HepG2 (cell line): ENCODE measurements around the gene SLC5A5. TPM values are rescaled to one million over a fixed set of nuclear protein-coding genes. Genes with fewer than 3 reads are reported as not detected.

Experiments
- CENPX ChIP-seq: sonication (generic); formaldehyde crosslinking; IDR thresholded peaks from 2 replicates; pipeline ENCODE4 v1.9.0; 2021; ENCODE audit warnings: mild to moderate bottlenecking, missing genetic modification reagents, moderate library complexity
- ETV6 ChIP-seq: sonication (generic); formaldehyde crosslinking; conservative IDR thresholded peaks from 2 replicates; pipeline ENCODE4 v1.4.0; 2020; ENCODE audit warnings: missing genetic modification reagents
- GLI4 ChIP-seq: sonication (generic); formaldehyde crosslinking; IDR thresholded peaks from 2 replicates; pipeline ENCODE4 v1.5.1; 2020; ENCODE audit warnings: missing genetic modification reagents, mild to moderate bottlenecking, moderate library complexity, borderline replicate concordance
- GZF1 ChIP-seq: sonication (generic); formaldehyde crosslinking; IDR thresholded peaks from 2 replicates; pipeline ENCODE4 v1.5.1; 2020; ENCODE audit warnings: mild to moderate bottlenecking, missing genetic modification reagents
- KMT2A ChIP-seq: sonication (generic); formaldehyde crosslinking; IDR thresholded peaks from 2 replicates; pipeline ENCODE4 v1.4.0; 2020; ENCODE audit warnings: missing genetic modification reagents
- MEIS2 ChIP-seq: sonication (generic); formaldehyde crosslinking; IDR thresholded peaks from 2 replicates; pipeline ENCODE4 v1.9.0; 2021; ENCODE audit warnings: mild to moderate bottlenecking, missing genetic modification reagents
- NR2F2 ChIP-seq: IDR thresholded peaks from 2 replicates; pipeline ENCODE4 v1.6.1; 2012; ENCODE audit warnings: low read depth, inconsistent platforms, borderline replicate concordance
- POLR2AphosphoS2 ChIP-seq: IDR thresholded peaks from 2 replicates; pipeline ENCODE4 v1.6.1; 2011; ENCODE audit warnings: low read depth, low read length, improper control_type of control experiment
- SATB2 ChIP-seq: sonication (generic); formaldehyde crosslinking; IDR thresholded peaks from 2 replicates; pipeline ENCODE4 v1.5.0; 2020; ENCODE audit warnings: missing genetic modification reagents
- ZBTB8A ChIP-seq: sonication (generic); formaldehyde crosslinking; IDR thresholded peaks from 2 replicates; pipeline ENCODE4 v1.4.0; 2020; ENCODE audit warnings: mild to moderate bottlenecking, low read depth, missing genetic modification reagents, borderline replicate concordance
- ZNF124 ChIP-seq: sonication (generic); formaldehyde crosslinking; IDR thresholded peaks from 2 replicates; pipeline ENCODE4 v1.4.0; 2020; ENCODE audit warnings: missing genetic modification reagents
- ZNF264 ChIP-seq: sonication (generic); formaldehyde crosslinking; IDR thresholded peaks from 2 replicates; pipeline ENCODE4 v1.4.0; 2020; ENCODE audit warnings: missing genetic modification reagents
- ZNF446 ChIP-seq: sonication (generic); formaldehyde crosslinking; IDR thresholded peaks from 2 replicates; pipeline ENCODE4 v1.5.0; 2020; ENCODE audit warnings: mild to moderate bottlenecking, missing genetic modification reagents
- ZNF563 ChIP-seq: sonication (generic); formaldehyde crosslinking; IDR thresholded peaks from 2 replicates; pipeline ENCODE4 v1.8.0; 2022; ENCODE audit warnings: mild to moderate bottlenecking, moderate library complexity, missing genetic modification reagents
- ZNF713 ChIP-seq: sonication (generic); formaldehyde crosslinking; IDR thresholded peaks from 2 replicates; pipeline ENCODE4 v1.4.0; 2020; ENCODE audit warnings: mild to moderate bottlenecking, missing genetic modification reagents
- ZNF761 ChIP-seq: sonication (generic); formaldehyde crosslinking; conservative IDR thresholded peaks from 2 replicates; pipeline ENCODE4 v1.4.0; 2020; ENCODE audit warnings: mild to moderate bottlenecking, missing genetic modification reagents
- polyA plus RNA-seq, 8 experiments: library from polyadenylated mRNA; depleted of rRNA in 3 of 8; stranded (reverse) in 7 of 8; unstranded in 1 of 8; fragments of >200 nt; fragmentation: Illumina TruSeq in 4 of 8; extraction: Trizol in 4 of 8; gene quantifications; 2 replicates each; pipeline versions ENCODE4 v1.2.1 to v1.2.3, GENCODE V29; 2011 to 2016; ENCODE audit warnings: low read depth in 4 of 8, missing spikeins in 1 of 8, mixed read lengths in 1 of 8; ENCODE audit not compliant: insufficient read depth in 1 of 8
- total RNA-seq, 5 experiments: library from RNA; depleted of rRNA; stranded (reverse); fragments of >200 nt; fragmentation: Illumina TruSeq; extraction: Trizol; gene quantifications; 2 replicates each; pipeline ENCODE4 v1.2.3, GENCODE V29; 2016; ENCODE audit warnings: low read depth in 1 of 5
- TF ChIP-seq, protein P1 (sequence below), 2 experiments: sonication (generic) in 1 of 2; formaldehyde crosslinking in 1 of 2; IDR thresholded peaks; 2 replicates each; pipeline versions ENCODE4 v1.4.0 to v1.6.1; 2018 to 2020; ENCODE audit warnings: missing genetic modification reagents in 2 of 2, borderline replicate concordance in 1 of 2, low read depth in 1 of 2, mild to moderate bottlenecking in 1 of 2, missing biosample characterization in 1 of 2
- TF ChIP-seq, protein P2 (sequence below): IDR thresholded peaks from 2 replicates; pipeline ENCODE4 v1.6.1; 2018; ENCODE audit warnings: missing genetic modification reagents, mild to moderate bottlenecking, missing compliant biosample characterization
- TF ChIP-seq, protein P3 (sequence below): sonication (generic); formaldehyde crosslinking; IDR thresholded peaks from 2 replicates; pipeline ENCODE4 v1.4.0; 2020; ENCODE audit warnings: mild to moderate bottlenecking, missing genetic modification reagents
- TF ChIP-seq, protein P4 (sequence below): sonication (generic); formaldehyde crosslinking; IDR thresholded peaks from 2 replicates; pipeline ENCODE4 v1.5.1; 2020; ENCODE audit warnings: missing genetic modification reagents, mild to moderate bottlenecking, borderline replicate concordance
- TF ChIP-seq, protein P5 (sequence below): sonication (generic); formaldehyde crosslinking; IDR thresholded peaks from 2 replicates; pipeline ENCODE4 v1.8.1; 2023; ENCODE audit warnings: mild to moderate bottlenecking, missing genetic modification reagents

The SLC5A5 gene
- total and polyA plus RNA-seq, 2 of the 13 experiments (the other 11 are each of a cell fraction or from before 2014, with no cell fraction given): not detected

DNA sequence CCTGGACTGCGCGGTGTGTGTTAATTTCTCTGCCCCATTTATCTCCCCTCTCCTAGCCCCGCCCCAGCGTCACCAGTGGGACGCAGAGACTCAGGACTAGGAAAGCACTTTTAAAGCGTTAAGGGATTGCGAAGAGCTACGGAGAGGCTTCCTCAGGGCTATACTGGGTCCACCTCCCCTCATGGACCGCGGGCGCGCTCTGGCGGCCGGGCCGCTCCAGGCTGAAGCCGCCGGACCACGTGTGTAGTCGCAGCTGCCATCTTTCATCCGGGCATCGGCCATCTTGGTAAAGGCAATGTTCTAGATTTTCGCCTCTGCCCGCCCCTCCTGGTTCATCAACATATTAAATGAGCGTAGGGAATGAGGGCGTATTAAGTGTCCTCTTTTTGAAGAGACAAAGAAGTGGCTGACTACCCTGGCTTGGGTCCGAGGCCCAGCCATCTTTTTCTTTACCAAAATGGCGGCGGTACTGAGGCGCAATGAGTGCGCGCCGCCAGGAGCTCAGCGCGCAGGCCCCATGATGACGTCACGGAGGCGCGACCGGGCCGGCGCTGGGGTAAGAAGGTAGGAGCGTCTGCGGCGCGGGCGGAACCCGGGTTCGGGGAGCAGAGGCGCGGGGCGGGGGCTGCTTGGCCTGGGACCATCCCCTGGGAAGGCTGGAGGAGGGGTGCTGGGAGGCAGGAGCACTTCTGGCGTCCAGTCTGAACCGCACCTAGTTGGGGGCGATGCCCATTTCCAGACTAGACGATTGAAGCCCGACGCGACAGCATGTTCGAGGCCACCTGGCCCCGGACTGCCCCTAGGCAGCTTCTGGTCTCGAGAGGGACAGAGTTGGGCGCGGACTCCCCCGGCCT, 61.0 kb downstream of the SLC5A5 start, which contains the start of gene CCDC124 (continued):
- TF ChIP-seq, protein P1, sequence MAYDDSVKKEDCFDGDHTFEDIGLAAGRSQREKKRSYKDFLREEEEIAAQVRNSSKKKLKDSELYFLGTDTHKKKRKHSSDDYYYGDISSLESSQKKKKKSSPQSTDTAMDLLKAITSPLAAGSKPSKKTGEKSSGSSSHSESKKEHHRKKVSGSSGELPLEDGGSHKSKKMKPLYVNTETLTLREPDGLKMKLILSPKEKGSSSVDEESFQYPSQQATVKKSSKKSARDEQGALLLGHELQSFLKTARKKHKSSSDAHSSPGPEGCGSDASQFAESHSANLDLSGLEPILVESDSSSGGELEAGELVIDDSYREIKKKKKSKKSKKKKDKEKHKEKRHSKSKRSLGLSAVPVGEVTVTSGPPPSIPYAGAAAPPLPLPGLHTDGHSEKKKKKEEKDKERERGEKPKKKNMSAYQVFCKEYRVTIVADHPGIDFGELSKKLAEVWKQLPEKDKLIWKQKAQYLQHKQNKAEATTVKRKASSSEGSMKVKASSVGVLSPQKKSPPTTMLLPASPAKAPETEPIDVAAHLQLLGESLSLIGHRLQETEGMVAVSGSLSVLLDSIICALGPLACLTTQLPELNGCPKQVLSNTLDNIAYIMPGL (CRISPR knock-in tag; IDR thresholded peaks at IDR 0.05; ENCODE audit: borderline replicate concordance in 1 of 2, low read depth in 1 of 2): peak; percentile 75 to 88
- TF ChIP-seq, protein P2, sequence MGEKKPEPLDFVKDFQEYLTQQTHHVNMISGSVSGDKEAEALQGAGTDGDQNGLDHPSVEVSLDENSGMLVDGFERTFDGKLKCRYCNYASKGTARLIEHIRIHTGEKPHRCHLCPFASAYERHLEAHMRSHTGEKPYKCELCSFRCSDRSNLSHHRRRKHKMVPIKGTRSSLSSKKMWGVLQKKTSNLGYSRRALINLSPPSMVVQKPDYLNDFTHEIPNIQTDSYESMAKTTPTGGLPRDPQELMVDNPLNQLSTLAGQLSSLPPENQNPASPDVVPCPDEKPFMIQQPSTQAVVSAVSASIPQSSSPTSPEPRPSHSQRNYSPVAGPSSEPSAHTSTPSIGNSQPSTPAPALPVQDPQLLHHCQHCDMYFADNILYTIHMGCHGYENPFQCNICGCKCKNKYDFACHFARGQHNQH (CRISPR knock-in tag): peak; percentile 77
- no peak for TF ChIP-seq ZNF713 (CRISPR knock-in tag)
- peak; percentile 81; the same call in 1 of the 2 replicates for TF ChIP-seq KMT2A (CRISPR knock-in tag)
- TF ChIP-seq GLI4: no peak
- no peak for TF ChIP-seq ZBTB8A (CRISPR knock-in tag)
- TF ChIP-seq ZNF563 (CRISPR knock-in tag): no peak; the same call in 1 of the 2 replicates
- TF ChIP-seq NR2F2: no peak; the same call in 1 of the 2 replicates
- no peak for TF ChIP-seq SATB2
- TF ChIP-seq ZNF446 (CRISPR knock-in tag): no peak
- peak; percentile 65; the same call in 1 of the 2 replicates for TF ChIP-seq MEIS2
- TF ChIP-seq ZNF124 (CRISPR knock-in tag): no peak
- no peak for TF ChIP-seq CENPX
- TF ChIP-seq POLR2AphosphoS2: no peak
- TF ChIP-seq, protein P3, sequence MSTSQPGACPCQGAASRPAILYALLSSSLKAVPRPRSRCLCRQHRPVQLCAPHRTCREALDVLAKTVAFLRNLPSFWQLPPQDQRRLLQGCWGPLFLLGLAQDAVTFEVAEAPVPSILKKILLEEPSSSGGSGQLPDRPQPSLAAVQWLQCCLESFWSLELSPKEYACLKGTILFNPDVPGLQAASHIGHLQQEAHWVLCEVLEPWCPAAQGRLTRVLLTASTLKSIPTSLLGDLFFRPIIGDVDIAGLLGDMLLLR (CRISPR knock-in tag): no peak; the same call in 1 of the 2 replicates
- TF ChIP-seq, protein P4, sequence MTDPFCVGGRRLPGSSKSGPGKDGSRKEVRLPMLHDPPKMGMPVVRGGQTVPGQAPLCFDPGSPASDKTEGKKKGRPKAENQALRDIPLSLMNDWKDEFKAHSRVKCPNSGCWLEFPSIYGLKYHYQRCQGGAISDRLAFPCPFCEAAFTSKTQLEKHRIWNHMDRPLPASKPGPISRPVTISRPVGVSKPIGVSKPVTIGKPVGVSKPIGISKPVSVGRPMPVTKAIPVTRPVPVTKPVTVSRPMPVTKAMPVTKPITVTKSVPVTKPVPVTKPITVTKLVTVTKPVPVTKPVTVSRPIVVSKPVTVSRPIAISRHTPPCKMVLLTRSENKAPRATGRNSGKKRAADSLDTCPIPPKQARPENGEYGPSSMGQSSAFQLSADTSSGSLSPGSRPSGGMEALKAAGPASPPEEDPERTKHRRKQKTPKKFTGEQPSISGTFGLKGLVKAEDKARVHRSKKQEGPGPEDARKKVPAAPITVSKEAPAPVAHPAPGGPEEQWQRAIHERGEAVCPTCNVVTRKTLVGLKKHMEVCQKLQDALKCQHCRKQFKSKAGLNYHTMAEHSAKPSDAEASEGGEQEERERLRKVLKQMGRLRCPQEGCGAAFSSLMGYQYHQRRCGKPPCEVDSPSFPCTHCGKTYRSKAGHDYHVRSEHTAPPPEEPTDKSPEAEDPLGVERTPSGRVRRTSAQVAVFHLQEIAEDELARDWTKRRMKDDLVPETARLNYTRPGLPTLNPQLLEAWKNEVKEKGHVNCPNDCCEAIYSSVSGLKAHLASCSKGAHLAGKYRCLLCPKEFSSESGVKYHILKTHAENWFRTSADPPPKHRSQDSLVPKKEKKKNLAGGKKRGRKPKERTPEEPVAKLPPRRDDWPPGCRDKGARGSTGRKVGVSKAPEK: no peak
- TF ChIP-seq ZNF761 (CRISPR knock-in tag): 0 out of 2 replicates have a peak, but pooled peaks have one; percentile 44
- TF ChIP-seq, protein P5, sequence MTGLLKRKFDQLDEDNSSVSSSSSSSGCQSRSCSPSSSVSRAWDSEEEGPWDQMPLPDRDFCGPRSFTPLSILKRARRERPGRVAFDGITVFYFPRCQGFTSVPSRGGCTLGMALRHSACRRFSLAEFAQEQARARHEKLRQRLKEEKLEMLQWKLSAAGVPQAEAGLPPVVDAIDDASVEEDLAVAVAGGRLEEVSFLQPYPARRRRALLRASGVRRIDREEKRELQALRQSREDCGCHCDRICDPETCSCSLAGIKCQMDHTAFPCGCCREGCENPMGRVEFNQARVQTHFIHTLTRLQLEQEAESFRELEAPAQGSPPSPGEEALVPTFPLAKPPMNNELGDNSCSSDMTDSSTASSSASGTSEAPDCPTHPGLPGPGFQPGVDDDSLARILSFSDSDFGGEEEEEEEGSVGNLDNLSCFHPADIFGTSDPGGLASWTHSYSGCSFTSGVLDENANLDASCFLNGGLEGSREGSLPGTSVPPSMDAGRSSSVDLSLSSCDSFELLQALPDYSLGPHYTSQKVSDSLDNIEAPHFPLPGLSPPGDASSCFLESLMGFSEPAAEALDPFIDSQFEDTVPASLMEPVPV (CRISPR knock-in tag): no peak
- TF ChIP-seq GZF1: no peak
- peak; percentile 74; the same call in 1 of the 2 replicates for TF ChIP-seq ZNF264 (CRISPR knock-in tag)
- TF ChIP-seq ETV6: no peak
